Measurements from ENCODE around the gene PKLR.
"Not testable (repeated sequence)": the region's sequence is repeated elsewhere in the genome, so short reads cannot be mapped to it uniquely, and the experiment has no call there.

Gene PKLR

GRCh38 chr1:155301342-155301841, at the start of gene PKLR:
Gene PKLR (minus strand): TSS chr1:155301438. CDS start chr1:155301395, 43 bp downstream.
- DNase-seq = no peak

- no peak for DNase-seq
These were observed 41.6 kb upstream of the PKLR start for GRCh38 chr1:155342842-155343241.

- DNase-seq = no peak
These were observed 38.4 kb upstream of the PKLR start for GRCh38 chr1:155339515-155340097.

- DNase-seq = no peak
These were observed 33.7 kb upstream of the PKLR start for GRCh38 chr1:155334962-155335361.

- no peak for DNase-seq
These were observed 28.9 kb upstream of the PKLR start for GRCh38 chr1:155329980-155330598.

GRCh38 chr1:155328856-155329255, 27.6 kb upstream of the PKLR start:
- not testable (repeated sequence) for DNase-seq

- no peak for DNase-seq
These were observed 26.7 kb upstream of the PKLR start for GRCh38 chr1:155327981-155328380.

- DNase-seq = no peak
These were observed 25.4 kb upstream of the PKLR start for GRCh38 chr1:155326631-155327037.

GRCh38 chr1:155326020-155326526, 24.8 kb upstream of the PKLR start:
- peak; percentile 7 for DNase-seq

- DNase-seq = no peak
These were observed 24.3 kb upstream of the PKLR start for GRCh38 chr1:155325603-155325893.

- DNase-seq = no peak
These were observed 23.7 kb upstream of the PKLR start for GRCh38 chr1:155324717-155325602.

- DNase-seq = peak; percentile 91
These were observed 22.9 kb upstream of the PKLR start for GRCh38 chr1:155324037-155324716.

- peak; percentile 82 for DNase-seq
These were observed 22.4 kb upstream of the PKLR start for GRCh38 chr1:155323729-155324036.

- DNase-seq = peak; percentile 88
These were observed 21.9 kb upstream of the PKLR start for GRCh38 chr1:155322953-155323728.

- DNase-seq = no peak
These were observed 21.3 kb upstream of the PKLR start for GRCh38 chr1:155322571-155322952.

- no peak for DNase-seq
These were observed 20.6 kb upstream of the PKLR start for GRCh38 chr1:155321639-155322503.

GRCh38 chr1:155320661-155321617, 19.7 kb upstream of the PKLR start, which contains the start of gene RUSC1:
Gene RUSC1 (plus strand): TSS chr1:155320894. CDS start chr1:155321774, 880 bp downstream.
- DNase-seq = peak; percentile 75

GRCh38 chr1:155320252-155320651, 19.0 kb upstream of the PKLR start:
- no peak for DNase-seq

GRCh38 chr1:155319536-155319935, 18.3 kb upstream of the PKLR start:
- no peak for DNase-seq

- no peak for DNase-seq
These were observed 16.8 kb upstream of the PKLR start for GRCh38 chr1:155318082-155318481.
